GM20431 (cell line): Measurements from ENCODE around the gene TAS2R19.

Experiments
- in situ Hi-C: fragments of 300-500 bp; cut with MseI, MboI; formaldehyde crosslinking; loops from one replicate; pipeline ENCODE4 v1.15.0; 2020; ENCODE audit warnings: low sequenced_read_pairs; ENCODE audit not compliant: unreplicated experiment

Gene TAS2R19

DNA sequence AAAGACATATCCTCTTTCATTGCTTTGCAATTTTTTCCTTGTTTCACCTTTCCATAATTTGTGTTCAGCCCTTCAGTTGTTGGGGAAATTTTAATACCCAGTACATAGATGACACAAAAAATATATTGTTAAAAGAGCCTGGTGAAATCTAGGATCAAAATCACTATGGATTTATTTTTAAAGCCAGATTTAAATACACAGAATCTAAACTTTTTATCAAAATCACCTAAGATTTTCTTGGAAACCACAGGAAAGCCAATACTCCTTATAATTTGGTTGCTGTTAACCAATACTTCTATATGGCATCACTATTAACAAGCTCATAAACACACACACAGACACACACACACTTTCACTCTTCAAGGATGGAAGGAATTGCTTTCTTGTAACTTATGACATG, 24.2 kb downstream of the TAS2R19 start, which contains the start of gene TAS2R20:
TSS of gene TAS2R20 (minus strand) at position 101 of the 400 bp plus-strand sequence. CDS start 429 bp downstream, outside the sequence.
- in situ Hi-C loops, result no loop called here

- in situ Hi-C loops, result no loop called here
Observed at GRCh38 chr12:10994307-10994706, 28.1 kb downstream of the TAS2R19 start.

- in situ Hi-C loops, result no loop called here
Observed at GRCh38 chr12:10989107-10989506, 33.3 kb downstream of the TAS2R19 start.

- in situ Hi-C loops, result no loop called here
Observed at GRCh38 chr12:10986812-10987211, 35.6 kb downstream of the TAS2R19 start, which contains the start of gene TAS2R50. Gene TAS2R50 (minus strand): TSS chr12:10986912. CDS start chr12:10986860, 52 bp downstream.

- in situ Hi-C loops, result no loop called here
Observed at GRCh38 chr12:10982244-10982643, 40.2 kb downstream of the TAS2R19 start.

DNA sequence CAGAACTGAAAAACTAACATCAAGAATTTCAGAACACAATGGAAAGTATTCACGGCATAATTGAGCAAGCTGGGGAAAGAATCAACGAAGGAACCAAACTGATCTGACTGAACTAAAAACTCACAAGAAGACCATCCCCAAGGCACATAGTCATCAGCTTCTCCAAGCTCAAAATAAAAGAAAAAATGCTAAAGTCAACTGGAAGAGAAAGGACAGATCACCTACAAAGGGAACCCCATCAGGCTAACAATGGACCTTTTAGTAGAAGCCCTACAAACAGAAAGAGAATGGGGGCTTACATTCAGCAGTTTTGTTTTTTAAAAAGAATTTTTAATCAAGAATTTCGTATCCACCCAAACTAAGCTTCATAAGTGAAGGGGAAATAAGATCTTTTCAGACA, 47.5 kb downstream of the TAS2R19 start:
- in situ Hi-C loops, result no loop called here
